GM23338 (cell line): ENCODE measurements around the gene ZNF496. TPM values are rescaled to one million over a fixed set of nuclear protein-coding genes. Genes with fewer than 3 reads are reported as not detected.

Source experiments
- ATAC-seq: fragments of 200-7000 bp; cut with Tn5 transposase; 3 replicates; pipeline ENCODE4 v1.9.1; 2020
- DNase-seq: peaks from one replicate; pipeline ENCODE4 v3.0.0-alpha.2; 2015; ENCODE audit warnings: low spot score
- H2AFZ ChIP-seq: fragments of 200-600 bp; sonication (generic); 2 replicates; pipeline ENCODE4 v1.8.0; 2016; ENCODE audit warnings: antibody characterized with exemption, mild to moderate bottlenecking, moderate library complexity
- H3F3A ChIP-seq: fragments of 200-600 bp; sonication (generic); replicated peaks from 2 replicates; pipeline ENCODE4 v1.8.0; 2017; ENCODE audit warnings: antibody characterized with exemption, mixed run types, low read depth
- H3K27ac ChIP-seq: fragments of 200-600 bp; sonication (generic); 2 replicates; pipeline ENCODE4 v1.6.1; 2016; ENCODE audit warnings: low read depth
- H3K27me3 ChIP-seq: fragments of 200-600 bp; sonication (generic); 2 replicates; pipeline ENCODE4 v1.8.0; 2016; ENCODE audit warnings: mild to moderate bottlenecking, mixed run types, moderate library complexity; ENCODE audit not compliant: insufficient read depth
- H3K36me3 ChIP-seq: fragments of 200-600 bp; sonication (generic); 2 replicates; pipeline ENCODE4 v1.8.0; 2016; ENCODE audit warnings: mild to moderate bottlenecking; ENCODE audit not compliant: insufficient read depth
- H3K4me1 ChIP-seq: fragments of 200-600 bp; sonication (generic); 2 replicates; pipeline ENCODE4 v1.8.0; 2016; ENCODE audit warnings: mild to moderate bottlenecking, moderate library complexity; ENCODE audit not compliant: insufficient read depth
- H3K4me2 ChIP-seq: fragments of 200-600 bp; sonication (generic); 2 replicates; pipeline ENCODE4 v1.7.1; 2017; ENCODE audit warnings: mixed run types
- H3K4me3 ChIP-seq: fragments of 200-600 bp; sonication (generic); 2 replicates; pipeline ENCODE4 v1.6.1; 2016; ENCODE audit warnings: mixed run types
- H3K79me2 ChIP-seq: fragments of 200-600 bp; sonication (generic); replicated peaks from 2 replicates; pipeline ENCODE4 v1.8.0; 2017; ENCODE audit warnings: mild to moderate bottlenecking; ENCODE audit not compliant: insufficient read depth
- H3K9me2 ChIP-seq: fragments of 200-600 bp; sonication (generic); 2 replicates; pipeline ENCODE4 v1.8.0; 2017; ENCODE audit not compliant: insufficient read depth
- H4K20me1 ChIP-seq: fragments of 200-600 bp; sonication (generic); replicated peaks from 2 replicates; pipeline ENCODE4 v1.8.0; 2017; ENCODE audit warnings: mild to moderate bottlenecking; ENCODE audit not compliant: insufficient read depth
- H3K27ac Mint-ChIP-seq: 2 replicates; pipeline ENCODE4 v1.8.0; 2020; ENCODE audit warnings: inconsistent platforms, mild to moderate bottlenecking, moderate library complexity, mixed read lengths
- H3K27me3 Mint-ChIP-seq: 3 replicates; pipeline ENCODE4 v1.8.0; 2022; ENCODE audit warnings: low read depth, mild to moderate bottlenecking, moderate library complexity, mixed read lengths, inconsistent platforms; ENCODE audit not compliant: insufficient read depth, poor library complexity
- H3K36me3 Mint-ChIP-seq: 3 replicates; pipeline ENCODE4 v1.8.0; 2021; ENCODE audit warnings: low read depth, mild to moderate bottlenecking, inconsistent platforms, moderate library complexity, mixed read lengths
- H3K4me1 Mint-ChIP-seq: 3 replicates; pipeline ENCODE4 v1.8.0; 2020; ENCODE audit warnings: mild to moderate bottlenecking, inconsistent platforms, mixed read lengths
- H3K4me3 Mint-ChIP-seq: 3 replicates; pipeline ENCODE4 v1.8.0; 2021; ENCODE audit warnings: moderate library complexity, mild to moderate bottlenecking, inconsistent platforms, mixed read lengths
- H3K9me3 Mint-ChIP-seq: 3 replicates; pipeline ENCODE4 v1.8.0; 2020; ENCODE audit warnings: moderate library complexity, mild to moderate bottlenecking, inconsistent platforms, mixed read lengths
- CREB1 ChIP-seq: fragments of 250-450 bp; sonication (Bioruptor Pico); IDR thresholded peaks from 2 replicates; pipeline ENCODE4 v1.5.0; 2020; ENCODE audit warnings: low read depth, mild to moderate bottlenecking, moderate library complexity
- CTCF ChIP-seq, 2 experiments: fragments of 200-600 bp in 1 of 2; sonication (generic) in 1 of 2; conservative IDR thresholded peaks; 2 replicates each; pipeline versions ENCODE4 v1.5.1 to v1.6.1; 2016 to 2017; ENCODE audit warnings: antibody characterized with exemption in 2 of 2, low read depth in 2 of 2, mild to moderate bottlenecking in 2 of 2, moderate library complexity in 1 of 2
- EZH2 ChIP-seq: fragments of 200-600 bp; sonication (generic); IDR thresholded peaks from one replicate; pipeline ENCODE4 v1.8.0; 2017; ENCODE audit warnings: antibody characterized with exemption, mild to moderate bottlenecking, low read depth; ENCODE audit not compliant: unreplicated experiment
- EZH2phosphoT487 ChIP-seq: fragments of 200-600 bp; sonication (generic); IDR thresholded peaks from one replicate; pipeline ENCODE4 v1.8.1; 2018; ENCODE audit warnings: antibody characterized with exemption; ENCODE audit not compliant: unreplicated experiment
- JUNB ChIP-seq: IDR thresholded peaks from one replicate; pipeline ENCODE4 v1.6.1; 2016; ENCODE audit warnings: antibody characterized with exemption; ENCODE audit not compliant: unreplicated experiment
- NANOG ChIP-seq: IDR thresholded peaks from 2 replicates; pipeline ENCODE4 v1.6.1; 2016; ENCODE audit warnings: antibody characterized with exemption, borderline replicate concordance
- POLR2AphosphoS5 ChIP-seq: IDR thresholded peaks from 2 replicates; pipeline ENCODE4 v1.6.1; 2016; ENCODE audit warnings: antibody characterized with exemption, low read depth
- REST ChIP-seq: IDR thresholded peaks from one replicate; pipeline ENCODE4 v1.6.1; 2018; ENCODE audit warnings: antibody characterized with exemption; ENCODE audit not compliant: unreplicated experiment
- STAT1 ChIP-seq: IDR thresholded peaks from one replicate; pipeline ENCODE4 v1.6.1; 2016; ENCODE audit warnings: antibody characterized with exemption; ENCODE audit not compliant: unreplicated experiment
- ZNF114 ChIP-seq: fragments of 250-450 bp; sonication (Bioruptor Pico); IDR thresholded peaks from 2 replicates; pipeline ENCODE4 v1.5.0; 2020; ENCODE audit warnings: mild to moderate bottlenecking, moderate library complexity
- ZNF331 ChIP-seq: fragments of 250-450 bp; sonication (Bioruptor Pico); IDR thresholded peaks from 2 replicates; pipeline ENCODE4 v1.5.0; 2020; ENCODE audit warnings: low read depth, mild to moderate bottlenecking, moderate library complexity
- polyA plus RNA-seq: library from polyadenylated mRNA; unstranded; fragments of >200 nt; fragmentation: Nextera tagmentation; extraction: Ambion mirVana; gene quantifications from 2 replicates; pipeline ENCODE4 v1.2.1, GENCODE V29; 2016
- total RNA-seq: library from RNA; depleted of rRNA; stranded (reverse); fragments of >200 nt; shearing (Covaris generic); gene quantifications from 2 replicates; pipeline ENCODE4 v1.2.3, GENCODE V29; 2014
- TF ChIP-seq, protein P1 (sequence below): IDR thresholded peaks from 2 replicates; pipeline ENCODE4 v1.6.1; 2016; ENCODE audit warnings: antibody characterized with exemption
- TF ChIP-seq, protein P2 (sequence below): fragments of 250-450 bp; sonication (Bioruptor Pico); IDR thresholded peaks from 2 replicates; pipeline ENCODE4 v1.5.0; 2020; ENCODE audit warnings: mild to moderate bottlenecking, moderate library complexity

ZNF496 gene
- total and polyA plus RNA-seq, 2 experiments from 2014 or later = 22.0 to 127 TPM

DNA sequence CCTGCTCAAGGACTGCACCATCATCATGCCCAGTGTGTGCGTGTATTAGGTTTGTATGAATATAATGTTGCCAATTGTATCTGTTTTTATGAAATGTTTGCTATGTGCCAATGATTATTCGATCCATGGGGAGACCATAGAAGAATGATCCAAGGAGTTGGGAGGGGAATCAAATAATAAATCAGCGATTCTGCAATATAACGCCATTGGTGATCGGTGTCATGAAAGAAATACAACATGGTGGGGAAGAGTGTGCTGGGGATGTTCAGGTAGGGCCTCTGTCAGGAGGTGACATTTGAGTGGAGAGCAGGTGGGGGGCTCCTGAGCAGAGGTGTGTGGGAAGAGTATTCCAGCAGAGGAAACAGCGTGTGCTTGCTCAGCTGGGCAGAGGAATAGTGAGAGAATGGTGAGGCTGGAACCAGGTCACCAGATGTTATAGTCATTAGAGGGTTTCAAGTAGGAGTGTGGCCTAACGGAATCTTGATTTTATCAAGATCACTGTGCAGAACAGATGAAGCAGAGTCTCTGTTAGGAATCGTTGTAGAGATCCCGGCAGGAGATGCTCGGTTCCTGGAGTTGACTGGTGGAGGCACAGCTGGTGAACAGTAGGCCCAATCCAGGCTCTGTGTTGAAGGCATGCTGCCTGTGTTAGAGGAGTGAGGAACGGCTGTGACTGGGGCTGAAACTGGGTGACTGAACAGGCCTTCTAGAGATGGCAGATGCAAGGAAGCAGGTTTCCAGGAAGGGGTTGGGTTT lies 2.9 kb upstream of the ZNF496 start:
- Histone ChIP-seq H3F3A (no peaks in the 10 kb centered on the region), H3K4me2 (peak overlapping the region; percentile 96), H3K27me3 (no peaks in the 10 kb centered on the region; the same call in 1 of the 2 replicates), H3K9me2 (no peaks in the 10 kb centered on the region), H3K4me3 (peak overlapping the region; percentile 91), H3K79me2 (peaks cover 88% of the 10 kb centered on the region), H3K36me3 (peaks cover 9% of the 10 kb centered on the region; the same call in 1 of the 2 replicates), H2AFZ (no peak overlapping the region), H4K20me1 (peaks cover 66% of the 10 kb centered on the region), H3K4me1 (peaks cover 57% of the 10 kb centered on the region), H3K27ac (0 out of 2 replicates have a peak overlapping the region, but pooled peaks have one; percentile 19)
- H3K4me3 Mint-ChIP-seq = peak overlapping the region; percentile 89
- ATAC-seq (no peak), DNase-seq (no peak)
- no peaks in the 10 kb centered on the region; the same call in 1 of the 3 replicates for H3K9me3 Mint-ChIP-seq
- H3K4me1 Mint-ChIP-seq = peaks cover 61% of the 10 kb centered on the region
- H3K27ac Mint-ChIP-seq = no peak overlapping the region; the same call in 1 of the 2 replicates
- peaks cover 23% of the 10 kb centered on the region for H3K27me3 Mint-ChIP-seq
- peaks cover 56% of the 10 kb centered on the region for H3K36me3 Mint-ChIP-seq
- no peak for TF ChIP-seq CTCF (conservative IDR thresholded peaks at IDR 0.05; ENCODE audit: low read depth in 2 of 2)
- no peak for TF ChIP-seq NANOG
- TF ChIP-seq, protein P1, sequence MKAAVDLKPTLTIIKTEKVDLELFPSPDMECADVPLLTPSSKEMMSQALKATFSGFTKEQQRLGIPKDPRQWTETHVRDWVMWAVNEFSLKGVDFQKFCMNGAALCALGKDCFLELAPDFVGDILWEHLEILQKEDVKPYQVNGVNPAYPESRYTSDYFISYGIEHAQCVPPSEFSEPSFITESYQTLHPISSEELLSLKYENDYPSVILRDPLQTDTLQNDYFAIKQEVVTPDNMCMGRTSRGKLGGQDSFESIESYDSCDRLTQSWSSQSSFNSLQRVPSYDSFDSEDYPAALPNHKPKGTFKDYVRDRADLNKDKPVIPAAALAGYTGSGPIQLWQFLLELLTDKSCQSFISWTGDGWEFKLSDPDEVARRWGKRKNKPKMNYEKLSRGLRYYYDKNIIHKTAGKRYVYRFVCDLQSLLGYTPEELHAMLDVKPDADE = no peak
- TF ChIP-seq EZH2 = no peak
- no peak for TF ChIP-seq STAT1
- no peak for TF ChIP-seq ZNF114 (CRISPR knock-in tag)
- TF ChIP-seq JUNB = no peak
- TF ChIP-seq CREB1 (CRISPR knock-in tag) = no peak
- no peak for TF ChIP-seq REST
- TF ChIP-seq EZH2phosphoT487 = no peak
- TF ChIP-seq, protein P2, sequence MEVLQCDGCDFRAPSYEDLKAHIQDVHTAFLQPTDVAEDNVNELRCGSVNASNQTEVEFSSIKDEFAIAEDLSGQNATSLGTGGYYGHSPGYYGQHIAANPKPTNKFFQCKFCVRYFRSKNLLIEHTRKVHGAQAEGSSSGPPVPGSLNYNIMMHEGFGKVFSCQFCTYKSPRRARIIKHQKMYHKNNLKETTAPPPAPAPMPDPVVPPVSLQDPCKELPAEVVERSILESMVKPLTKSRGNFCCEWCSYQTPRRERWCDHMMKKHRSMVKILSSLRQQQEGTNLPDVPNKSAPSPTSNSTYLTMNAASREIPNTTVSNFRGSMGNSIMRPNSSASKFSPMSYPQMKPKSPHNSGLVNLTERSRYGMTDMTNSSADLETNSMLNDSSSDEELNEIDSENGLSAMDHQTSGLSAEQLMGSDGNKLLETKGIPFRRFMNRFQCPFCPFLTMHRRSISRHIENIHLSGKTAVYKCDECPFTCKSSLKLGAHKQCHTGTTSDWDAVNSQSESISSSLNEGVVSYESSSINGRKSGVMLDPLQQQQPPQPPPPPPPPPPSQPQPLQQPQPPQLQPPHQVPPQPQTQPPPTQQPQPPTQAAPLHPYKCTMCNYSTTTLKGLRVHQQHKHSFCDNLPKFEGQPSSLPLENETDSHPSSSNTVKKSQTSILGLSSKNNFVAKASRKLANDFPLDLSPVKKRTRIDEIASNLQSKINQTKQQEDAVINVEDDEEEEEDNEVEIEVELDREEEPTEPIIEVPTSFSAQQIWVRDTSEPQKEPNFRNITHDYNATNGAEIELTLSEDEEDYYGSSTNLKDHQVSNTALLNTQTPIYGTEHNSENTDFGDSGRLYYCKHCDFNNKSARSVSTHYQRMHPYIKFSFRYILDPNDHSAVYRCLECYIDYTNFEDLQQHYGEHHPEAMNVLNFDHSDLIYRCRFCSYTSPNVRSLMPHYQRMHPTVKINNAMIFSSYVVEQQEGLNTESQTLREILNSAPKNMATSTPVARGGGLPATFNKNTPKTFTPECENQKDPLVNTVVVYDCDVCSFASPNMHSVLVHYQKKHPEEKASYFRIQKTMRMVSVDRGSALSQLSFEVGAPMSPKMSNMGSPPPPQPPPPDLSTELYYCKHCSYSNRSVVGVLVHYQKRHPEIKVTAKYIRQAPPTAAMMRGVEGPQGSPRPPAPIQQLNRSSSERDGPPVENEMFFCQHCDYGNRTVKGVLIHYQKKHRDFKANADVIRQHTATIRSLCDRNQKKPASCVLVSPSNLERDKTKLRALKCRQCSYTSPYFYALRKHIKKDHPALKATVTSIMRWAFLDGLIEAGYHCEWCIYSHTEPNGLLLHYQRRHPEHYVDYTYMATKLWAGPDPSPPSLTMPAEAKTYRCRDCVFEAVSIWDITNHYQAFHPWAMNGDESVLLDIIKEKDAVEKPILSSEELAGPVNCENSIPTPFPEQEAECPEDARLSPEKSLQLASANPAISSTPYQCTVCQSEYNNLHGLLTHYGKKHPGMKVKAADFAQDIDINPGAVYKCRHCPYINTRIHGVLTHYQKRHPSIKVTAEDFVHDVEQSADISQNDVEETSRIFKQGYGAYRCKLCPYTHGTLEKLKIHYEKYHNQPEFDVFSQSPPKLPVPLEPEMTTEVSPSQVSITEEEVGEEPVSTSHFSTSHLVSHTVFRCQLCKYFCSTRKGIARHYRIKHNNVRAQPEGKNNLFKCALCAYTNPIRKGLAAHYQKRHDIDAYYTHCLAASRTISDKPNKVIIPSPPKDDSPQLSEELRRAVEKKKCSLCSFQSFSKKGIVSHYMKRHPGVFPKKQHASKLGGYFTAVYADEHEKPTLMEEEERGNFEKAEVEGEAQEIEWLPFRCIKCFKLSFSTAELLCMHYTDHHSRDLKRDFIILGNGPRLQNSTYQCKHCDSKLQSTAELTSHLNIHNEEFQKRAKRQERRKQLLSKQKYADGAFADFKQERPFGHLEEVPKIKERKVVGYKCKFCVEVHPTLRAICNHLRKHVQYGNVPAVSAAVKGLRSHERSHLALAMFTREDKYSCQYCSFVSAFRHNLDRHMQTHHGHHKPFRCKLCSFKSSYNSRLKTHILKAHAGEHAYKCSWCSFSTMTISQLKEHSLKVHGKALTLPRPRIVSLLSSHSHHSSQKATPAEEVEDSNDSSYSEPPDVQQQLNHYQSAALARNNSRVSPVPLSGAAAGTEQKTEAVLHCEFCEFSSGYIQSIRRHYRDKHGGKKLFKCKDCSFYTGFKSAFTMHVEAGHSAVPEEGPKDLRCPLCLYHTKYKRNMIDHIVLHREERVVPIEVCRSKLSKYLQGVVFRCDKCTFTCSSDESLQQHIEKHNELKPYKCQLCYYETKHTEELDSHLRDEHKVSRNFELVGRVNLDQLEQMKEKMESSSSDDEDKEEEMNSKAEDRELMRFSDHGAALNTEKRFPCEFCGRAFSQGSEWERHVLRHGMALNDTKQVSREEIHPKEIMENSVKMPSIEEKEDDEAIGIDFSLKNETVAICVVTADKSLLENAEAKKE (CRISPR knock-in tag) = no peak
- no peak for TF ChIP-seq POLR2AphosphoS5
- TF ChIP-seq ZNF331 (CRISPR knock-in tag) = no peak
